Frontal cortex (tissue), 4 donors: ENCODE data around the gene HTRA2. TPM values are rescaled to one million over a fixed set of nuclear protein-coding genes. Genes with fewer than 3 reads are reported as not detected.

Source experiments
- DNase-seq, 2 donors: peaks; one replicate each; pipeline ENCODE4 v3.0.0; 2012; ENCODE audit warnings: low spot score in 2 of 2
- FAIRE-seq: peaks from 2 replicates; lab custom pipeline; 2012; peaks lifted over from hg19 to GRCh38; lab: Jason Lieb, UNC
- total RNA-seq: library from RNA; depleted of rRNA; stranded (reverse); fragments of >200 nt; gene quantifications from one replicate; pipeline ENCODE4 v1.2.3, GENCODE V29; 2014
- donor health status: control.
- donor health status: control.
- donor health status: control.

HTRA2 gene
- total RNA-seq, 1 donor from 2014 or later, result 54.2 TPM

GRCh38 chr2:74499940-74500577 is 29.7 kb upstream of the HTRA2 start:
- FAIRE-seq, result no peak
- no peak for DNase-seq

GRCh38 chr2:74500578-74500946 is 29.2 kb upstream of the HTRA2 start:
- FAIRE-seq (no peak), DNase-seq (no peak)

- FAIRE-seq (no peak), DNase-seq (no peak)
Observed at GRCh38 chr2:74501335-74502071, 28.2 kb upstream of the HTRA2 start.

GRCh38 chr2:74502147-74502719 is 27.5 kb upstream of the HTRA2 start:
- DNase-seq (no peak), FAIRE-seq (no peak)

- DNase-seq, result peak; percentile 55 to 72
- FAIRE-seq, result no peak
Observed at GRCh38 chr2:74502720-74503505, 26.8 kb upstream of the HTRA2 start.

GRCh38 chr2:74503506-74504475 is 25.9 kb upstream of the HTRA2 start:
- no peak for FAIRE-seq
- no peak for DNase-seq

GRCh38 chr2:74504591-74504990 is 25.1 kb upstream of the HTRA2 start:
- FAIRE-seq, result no peak

GRCh38 chr2:74505448-74506246 is 24.1 kb upstream of the HTRA2 start:
- FAIRE-seq, result no peak

More at GRCh38 chr2:74504591-74504990, 25.1 kb upstream of the HTRA2 start:
- DNase-seq, result no peak

GRCh38 chr2:74507145-74507925 is 22.4 kb upstream of the HTRA2 start, which contains the start of gene PCGF1:
Gene PCGF1, minus strand, starts transcription at chr2:74507695. Its CDS starts 27 bp downstream, at chr2:74507668.
- FAIRE-seq, result no peak
- peak; percentile 98 to 99 for DNase-seq

More at GRCh38 chr2:74505448-74506246, 24.1 kb upstream of the HTRA2 start:
- DNase-seq, result no peak

- no peak for FAIRE-seq
- DNase-seq, result no peak
Observed at GRCh38 chr2:74507926-74508520, 21.7 kb upstream of the HTRA2 start.

- no peak for FAIRE-seq
- no peak for DNase-seq
Observed at GRCh38 chr2:74510272-74510671, 19.5 kb upstream of the HTRA2 start.

- no peak for DNase-seq
- no peak for FAIRE-seq
Observed at GRCh38 chr2:74511104-74511989, 18.4 kb upstream of the HTRA2 start.

- FAIRE-seq, result no peak
- DNase-seq, result no peak
Observed at GRCh38 chr2:74512744-74513604, 16.8 kb upstream of the HTRA2 start.

- peak in 1 of 2 donors; percentile 44 for DNase-seq
- no peak for FAIRE-seq
Observed at GRCh38 chr2:74513605-74514367, 15.9 kb upstream of the HTRA2 start.
